Neutrophil (primary cell): ENCODE measurements around the gene TENM4.

Source experiments
- H3K27ac ChIP-seq: fragments of 200-600 bp; sonication (generic); 2 replicates; pipeline ENCODE4 v1.5.1; 2016; ENCODE audit warnings: mild to moderate bottlenecking, moderate library complexity
- H3K27me3 ChIP-seq: fragments of 200-600 bp; sonication (generic); 2 replicates; pipeline ENCODE4 v1.6.0; 2016; ENCODE audit warnings: mild to moderate bottlenecking
- H3K36me3 ChIP-seq: fragments of 200-600 bp; sonication (generic); 2 replicates; pipeline ENCODE4 v1.5.1; 2017
- H3K4me1 ChIP-seq, 2 experiments: fragments of 200-600 bp in 1 of 2; sonication (generic) in 1 of 2; 1 replicate in 1 of 2; 2 replicates in 1 of 2; pipeline versions ENCODE4 v1.5.1 to v1.6.1; 2013 to 2016; ENCODE audit warnings: low read depth in 1 of 2, low read length in 1 of 2, mild to moderate bottlenecking in 1 of 2, moderate library complexity in 1 of 2; ENCODE audit not compliant: control insufficient read depth in 1 of 2, insufficient read depth in 1 of 2
- H3K4me3 ChIP-seq, 2 experiments: fragments of 200-600 bp in 1 of 2; sonication (generic) in 1 of 2; 1 replicate in 1 of 2; 2 replicates in 1 of 2; pipeline ENCODE4 v1.5.1; 2013 to 2016; ENCODE audit warnings: low read depth in 1 of 2, low read length in 1 of 2, mild to moderate bottlenecking in 1 of 2, moderate library complexity in 1 of 2
- H3K9me3 ChIP-seq: fragments of 200-600 bp; sonication (generic); 2 replicates; pipeline ENCODE4 v1.5.1; 2016
- CTCF ChIP-seq: fragments of 200-600 bp; sonication (generic); IDR thresholded peaks from 2 replicates; pipeline ENCODE4 v1.5.1; 2016; ENCODE audit warnings: antibody characterized with exemption

The TENM4 gene

GRCh38 chr11:79086056-79086455 is 354.8 kb downstream of the TENM4 start:
- H3K4me1 ChIP-seq = no peaks in the 10 kb centered on the region
- no peaks in the 10 kb centered on the region for H3K27me3 ChIP-seq
- no peak overlapping the region for H3K4me3 ChIP-seq
- no peak for TF ChIP-seq CTCF
- no peak overlapping the region for H3K27ac ChIP-seq
- H3K9me3 ChIP-seq = no peaks in the 10 kb centered on the region
- H3K36me3 ChIP-seq = no peaks in the 10 kb centered on the region

GRCh38 chr11:79084382-79084781 is 356.4 kb downstream of the TENM4 start:
- no peak for TF ChIP-seq CTCF
- Histone ChIP-seq H3K27me3 (no peaks in the 10 kb centered on the region), H3K4me1 (no peaks in the 10 kb centered on the region), H3K27ac (no peak overlapping the region), H3K4me3 (no peak overlapping the region), H3K36me3 (no peaks in the 10 kb centered on the region), H3K9me3 (no peaks in the 10 kb centered on the region)

DNA sequence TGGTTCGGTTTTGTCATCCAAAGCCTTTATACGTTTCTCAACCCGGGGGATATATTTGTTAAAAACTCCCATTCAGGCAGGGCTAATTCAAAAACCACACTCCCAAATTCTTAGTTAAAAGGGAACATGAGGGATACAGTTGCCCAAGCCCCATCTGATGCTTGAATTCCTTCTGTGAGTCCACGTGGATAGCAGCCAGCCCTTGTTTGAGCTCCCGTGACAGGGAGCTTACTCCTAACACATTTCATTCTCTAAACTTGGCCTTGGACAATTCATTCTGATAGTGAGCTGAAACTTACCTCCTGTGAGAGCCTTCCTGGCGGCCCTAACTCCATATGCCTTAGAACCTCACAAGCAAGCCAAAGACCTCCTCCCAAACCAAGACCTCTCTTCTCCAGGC is 357.5 kb downstream of the TENM4 start:
- Histone ChIP-seq H3K27ac (no peak overlapping the region), H3K4me3 (no peak overlapping the region), H3K36me3 (no peaks in the 10 kb centered on the region), H3K4me1 (no peaks in the 10 kb centered on the region), H3K9me3 (no peaks in the 10 kb centered on the region), H3K27me3 (no peaks in the 10 kb centered on the region)
- TF ChIP-seq CTCF = no peak

DNA sequence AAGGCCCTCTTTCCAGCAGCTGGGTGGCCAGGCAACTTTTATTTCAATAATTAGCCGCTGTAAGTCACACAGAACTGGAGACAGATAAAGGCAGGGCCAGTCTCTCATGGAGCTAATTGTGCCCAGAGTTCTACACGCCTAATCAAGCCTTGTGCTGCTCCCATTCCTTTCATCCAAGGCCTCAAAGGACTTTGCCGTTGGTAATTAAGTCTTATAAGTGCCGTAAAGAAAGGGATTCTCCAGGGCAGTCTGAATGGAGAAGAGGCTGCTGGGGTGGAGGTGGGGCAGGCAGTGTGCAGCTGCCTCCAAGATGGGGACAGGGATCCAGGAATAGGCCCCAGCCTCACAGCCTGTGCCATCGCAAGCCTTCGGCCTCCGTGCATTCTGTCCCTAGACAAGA is 357.9 kb downstream of the TENM4 start:
- Histone ChIP-seq H3K4me3 (no peak overlapping the region), H3K36me3 (no peaks in the 10 kb centered on the region), H3K9me3 (no peaks in the 10 kb centered on the region), H3K4me1 (no peaks in the 10 kb centered on the region), H3K27ac (no peak overlapping the region), H3K27me3 (no peaks in the 10 kb centered on the region)
- TF ChIP-seq CTCF = no peak

DNA sequence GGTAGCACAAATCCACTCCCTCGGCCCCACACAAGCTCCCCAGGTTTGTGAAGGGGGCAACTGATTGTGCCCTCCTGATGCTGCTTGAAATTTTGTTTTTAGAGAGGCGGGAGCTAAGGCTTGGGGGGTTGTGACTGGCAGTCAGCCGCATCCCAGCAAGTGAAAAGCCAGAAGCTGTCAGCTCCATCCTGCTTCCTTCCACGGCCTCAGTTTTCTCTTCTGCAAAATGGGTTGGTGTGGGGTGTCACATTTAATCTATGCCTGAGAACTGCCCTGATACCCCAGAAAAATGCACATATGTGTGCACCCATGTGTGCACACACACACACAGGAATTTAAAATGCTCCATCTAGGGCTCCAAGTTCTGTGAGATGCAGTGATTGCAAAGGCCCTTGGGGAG is 358.6 kb downstream of the TENM4 start:
- H3K9me3 ChIP-seq = no peaks in the 10 kb centered on the region
- H3K27me3 ChIP-seq = no peaks in the 10 kb centered on the region
- no peaks in the 10 kb centered on the region for H3K36me3 ChIP-seq
- H3K4me1 ChIP-seq = no peaks in the 10 kb centered on the region
- H3K4me3 ChIP-seq = no peak overlapping the region
- no peak for TF ChIP-seq CTCF
- no peak overlapping the region for H3K27ac ChIP-seq

DNA sequence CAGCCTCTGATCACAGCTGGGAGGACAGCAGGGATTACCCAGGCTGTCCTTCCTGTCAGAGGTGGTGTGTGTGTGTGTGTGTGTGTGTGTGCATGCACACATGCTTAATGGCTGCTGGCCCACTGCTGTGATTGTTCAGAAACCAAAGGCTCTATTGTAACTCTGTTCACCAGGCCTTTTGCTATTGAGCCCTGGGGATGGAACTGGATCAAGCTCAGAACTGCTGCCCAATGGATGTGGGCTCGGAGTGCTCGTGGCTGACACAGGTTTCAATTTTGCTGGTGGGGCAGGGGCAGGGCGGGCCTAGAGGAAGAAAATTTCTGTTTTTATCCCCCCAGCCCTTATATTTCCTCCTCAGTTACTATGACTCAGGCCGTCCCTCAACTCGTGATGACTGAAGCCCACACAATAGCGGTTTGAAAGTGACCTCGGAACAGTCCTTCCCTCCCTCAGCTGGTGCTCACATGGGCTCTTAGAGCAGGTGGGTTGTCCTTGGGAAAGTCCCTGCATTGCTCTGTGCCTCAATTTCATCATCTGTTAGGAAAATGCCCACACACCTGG is 359.3 kb downstream of the TENM4 start:
- Histone ChIP-seq H3K9me3 (no peaks in the 10 kb centered on the region), H3K4me3 (no peak overlapping the region), H3K27me3 (no peaks in the 10 kb centered on the region), H3K4me1 (no peaks in the 10 kb centered on the region), H3K27ac (no peak overlapping the region), H3K36me3 (no peaks in the 10 kb centered on the region)
- TF ChIP-seq CTCF = no peak
